VCaP (cell line): ENCODE results near the gene PALM.

ENCODE experiments used
- H3K27ac ChIP-seq: fragments of 450-650 bp; 2 replicates; pipeline ENCODE4 v1.5.1; 2017
- CTCF ChIP-seq: fragments of 450-650 bp; conservative IDR thresholded peaks from 2 replicates; pipeline ENCODE4 v1.5.1; 2017; ENCODE audit warnings: mild to moderate bottlenecking, moderate library complexity

Gene PALM

GRCh38 chr19:719636-720344 is 11.1 kb downstream of the PALM start:
- no peak overlapping the region for H3K27ac ChIP-seq
- no peak for TF ChIP-seq CTCF

GRCh38 chr19:720345-721160 is 11.8 kb downstream of the PALM start:
- H3K27ac ChIP-seq: no peak overlapping the region
- no peak for TF ChIP-seq CTCF

- no peak overlapping the region for H3K27ac ChIP-seq
- TF ChIP-seq CTCF: no peak
Measured at GRCh38 chr19:722553-723101, 13.9 kb downstream of the PALM start.

DNA sequence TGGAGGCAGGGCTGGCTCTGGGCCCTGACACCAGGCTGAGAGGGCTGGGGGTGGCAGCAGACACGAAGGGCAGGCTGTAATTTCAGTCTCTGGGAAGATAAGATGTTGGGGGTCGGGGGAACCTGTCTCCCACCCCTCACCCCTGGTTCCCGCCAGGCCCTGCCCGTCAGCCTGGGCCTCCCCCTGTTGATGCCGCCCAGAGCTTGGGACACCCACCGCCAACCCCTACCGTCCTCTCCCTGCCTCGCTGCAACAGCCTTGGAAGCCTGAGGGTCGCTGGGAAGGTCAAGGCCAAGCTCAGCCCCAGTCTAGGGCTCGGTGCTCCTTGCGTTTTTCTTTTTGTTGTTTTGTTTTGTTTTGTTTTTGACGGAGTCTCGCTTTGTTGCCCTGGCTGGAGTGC is 14.5 kb downstream of the PALM start:
- no peak overlapping the region for H3K27ac ChIP-seq
- no peak for TF ChIP-seq CTCF

DNA sequence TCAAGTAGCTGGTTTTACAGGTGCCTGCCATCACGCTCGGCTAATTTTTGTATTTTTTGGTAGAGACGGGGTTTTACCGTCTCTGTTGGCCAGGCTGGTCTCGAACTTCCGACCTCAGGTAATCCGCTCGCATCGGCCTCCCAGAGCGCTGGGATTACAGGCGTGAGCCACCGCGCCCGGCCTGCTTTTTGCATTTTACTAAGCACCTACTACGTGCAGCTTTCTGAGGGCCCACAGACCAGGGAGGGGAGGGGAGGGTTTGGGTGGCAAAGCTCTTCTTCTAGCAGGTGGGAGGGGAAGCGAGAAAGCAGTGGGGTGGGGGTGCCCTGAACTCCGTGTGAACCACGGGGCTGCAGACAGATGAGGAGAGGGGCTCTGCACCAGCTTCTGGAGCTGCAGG is 15.0 kb downstream of the PALM start:
- no peak for TF ChIP-seq CTCF
- H3K27ac ChIP-seq: no peak overlapping the region

DNA sequence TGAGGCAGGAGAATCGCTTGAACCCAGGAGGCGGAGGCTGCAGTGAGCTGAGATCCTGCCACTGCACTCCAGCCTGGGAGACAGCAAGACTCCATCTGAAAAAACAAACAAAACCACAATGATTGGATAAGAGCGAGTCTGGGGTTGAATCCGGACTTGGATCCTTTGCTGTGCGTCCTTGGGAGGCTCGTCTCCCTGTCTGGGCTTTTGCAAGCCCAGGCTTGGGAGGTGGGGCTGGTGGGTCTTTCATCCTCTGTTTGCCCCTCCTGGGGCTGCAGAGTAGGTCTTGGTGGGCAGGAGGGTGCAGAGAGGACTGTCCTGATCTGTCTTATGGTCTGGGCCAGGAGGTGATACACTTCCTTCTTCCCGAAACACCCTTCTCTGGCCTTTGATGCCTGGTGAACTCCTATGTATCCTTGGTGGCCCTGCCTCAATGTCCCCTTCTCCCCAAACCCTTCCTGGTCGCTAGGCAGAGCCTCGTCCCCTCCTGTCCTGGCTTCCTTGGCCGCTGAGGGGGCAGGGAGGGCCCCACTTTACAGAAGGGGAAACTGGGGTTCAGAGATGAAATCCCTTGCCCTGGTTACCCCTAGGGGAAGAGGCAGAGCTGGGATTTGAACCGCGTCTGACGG is 16.8 kb downstream of the PALM start:
- TF ChIP-seq CTCF: no peak
- H3K27ac ChIP-seq: no peak overlapping the region
